HEK293 (cell line): Measurements from ENCODE around the gene AMZ2.

ENCODE experiments used
- CTCF ChIP-seq: fragments of 450-650 bp; formaldehyde crosslinking; IDR thresholded peaks from 2 replicates; pipeline ENCODE4 v1.5.1; 2016; ENCODE audit warnings: missing biosample characterization, missing genetic modification characterization
- GLI2 ChIP-seq: fragments of 450-650 bp; formaldehyde crosslinking; IDR thresholded peaks from 2 replicates; pipeline ENCODE4; 2017; ENCODE audit warnings: missing biosample characterization, missing genetic modification characterization, low read depth, borderline replicate concordance
- HIC1 ChIP-seq: fragments of 450-650 bp; formaldehyde crosslinking; IDR thresholded peaks from 2 replicates; pipeline ENCODE4 v1.5.1; 2016; ENCODE audit warnings: missing biosample characterization, missing genetic modification characterization
- KLF1 ChIP-seq: fragments of 450-650 bp; formaldehyde crosslinking; IDR thresholded peaks from 2 replicates; pipeline ENCODE4 v1.5.1; 2016; ENCODE audit warnings: missing biosample characterization, missing genetic modification characterization
- KLF17 ChIP-seq: fragments of 450-650 bp; formaldehyde crosslinking; IDR thresholded peaks from 2 replicates; pipeline ENCODE4 v1.5.1; 2016; ENCODE audit warnings: missing biosample characterization, missing genetic modification characterization
- KLF8 ChIP-seq: fragments of 450-650 bp; formaldehyde crosslinking; IDR thresholded peaks from 2 replicates; pipeline ENCODE4 v1.5.1; 2016; ENCODE audit warnings: missing biosample characterization, missing genetic modification characterization
- PBX3 ChIP-seq: sonication (generic); formaldehyde crosslinking; IDR thresholded peaks from 2 replicates; pipeline ENCODE4 v1.8.1; 2022; ENCODE audit warnings: mild to moderate bottlenecking, moderate library complexity, missing genetic modification reagents
- SETDB1 ChIP-seq: IDR thresholded peaks from one replicate; pipeline ENCODE4 v1.6.1; 2017; ENCODE audit warnings: mild to moderate bottlenecking, low read length, moderate library complexity, mixed read lengths; ENCODE audit not compliant: insufficient read length
- SP2 ChIP-seq: fragments of 450-650 bp; formaldehyde crosslinking; IDR thresholded peaks from 2 replicates; pipeline ENCODE4 v1.5.1; 2016; ENCODE audit warnings: missing biosample characterization, missing genetic modification characterization
- ZBTB26 ChIP-seq: fragments of 450-650 bp; formaldehyde crosslinking; optimal IDR thresholded peaks from 2 replicates; pipeline ENCODE3; 2016; ENCODE audit warnings: missing biosample characterization, mild to moderate bottlenecking, missing genetic modification characterization
- ZBTB6 ChIP-seq: fragments of 450-650 bp; formaldehyde crosslinking; IDR thresholded peaks from 2 replicates; pipeline ENCODE4 v1.5.1; 2017; ENCODE audit warnings: missing biosample characterization, missing genetic modification characterization
- ZBTB8A ChIP-seq: fragments of 450-650 bp; formaldehyde crosslinking; IDR thresholded peaks from 2 replicates; pipeline ENCODE4 v1.5.1; 2016; ENCODE audit warnings: missing biosample characterization, missing genetic modification characterization
- ZNF138 ChIP-seq: fragments of 450-650 bp; formaldehyde crosslinking; IDR thresholded peaks from 2 replicates; pipeline ENCODE4 v1.5.1; 2016; ENCODE audit warnings: missing biosample characterization, missing genetic modification characterization, borderline replicate concordance
- ZNF155 ChIP-seq: fragments of 450-650 bp; formaldehyde crosslinking; IDR thresholded peaks from 2 replicates; pipeline ENCODE4 v1.5.1; 2016; ENCODE audit warnings: missing biosample characterization, missing genetic modification characterization
- ZNF169 ChIP-seq: fragments of 450-650 bp; formaldehyde crosslinking; IDR thresholded peaks from 2 replicates; pipeline ENCODE4 v1.5.1; 2016; ENCODE audit warnings: missing biosample characterization, missing genetic modification characterization
- ZNF174 ChIP-seq: fragments of 450-650 bp; formaldehyde crosslinking; IDR thresholded peaks from 2 replicates; pipeline ENCODE4 v1.5.0; 2017; ENCODE audit warnings: missing biosample characterization, mild to moderate bottlenecking, missing genetic modification characterization
- ZNF184 ChIP-seq: fragments of 450-650 bp; IDR thresholded peaks from 2 replicates; pipeline ENCODE4 v1.5.1; 2018; ENCODE audit warnings: missing biosample characterization, mild to moderate bottlenecking, missing genetic modification characterization
- ZNF223 ChIP-seq: fragments of 450-650 bp; formaldehyde crosslinking; IDR thresholded peaks from 2 replicates; pipeline ENCODE4 v1.5.1; 2016; ENCODE audit warnings: missing biosample characterization, missing genetic modification characterization
- ZNF23 ChIP-seq: fragments of 450-650 bp; formaldehyde crosslinking; IDR thresholded peaks from 2 replicates; pipeline ENCODE4 v1.5.1; 2016; ENCODE audit warnings: missing biosample characterization, missing genetic modification characterization, borderline replicate concordance
- ZNF26 ChIP-seq: fragments of 450-650 bp; formaldehyde crosslinking; IDR thresholded peaks from 2 replicates; pipeline ENCODE4 v1.5.1; 2016; ENCODE audit warnings: missing biosample characterization, missing genetic modification characterization
- ZNF311 ChIP-seq: fragments of 450-650 bp; formaldehyde crosslinking; IDR thresholded peaks from 2 replicates; pipeline ENCODE4 v1.5.1; 2017; ENCODE audit warnings: missing biosample characterization, missing genetic modification characterization, borderline replicate concordance
- ZNF530 ChIP-seq: fragments of 450-650 bp; formaldehyde crosslinking; IDR thresholded peaks from 2 replicates; pipeline ENCODE4 v1.5.1; 2016; ENCODE audit warnings: low read depth, missing biosample characterization, missing genetic modification characterization
- ZNF549 ChIP-seq: fragments of 450-650 bp; IDR thresholded peaks from 2 replicates; pipeline ENCODE4 v1.5.1; 2018; ENCODE audit warnings: missing biosample characterization, missing genetic modification characterization, mild to moderate bottlenecking, inconsistent platforms, moderate library complexity
- ZNF560 ChIP-seq: fragments of 450-650 bp; formaldehyde crosslinking; IDR thresholded peaks from 2 replicates; pipeline ENCODE4 v1.5.1; 2017; ENCODE audit warnings: missing biosample characterization, missing genetic modification characterization, borderline replicate concordance
- ZNF621 ChIP-seq: fragments of 450-650 bp; formaldehyde crosslinking; IDR thresholded peaks from 2 replicates; pipeline ENCODE4 v1.5.1; 2017; ENCODE audit warnings: missing biosample characterization, missing genetic modification characterization
- ZNF660 ChIP-seq: fragments of 450-650 bp; IDR thresholded peaks from 2 replicates; pipeline ENCODE4 v1.5.1; 2018; ENCODE audit warnings: missing biosample characterization, mild to moderate bottlenecking, missing genetic modification characterization
- ZNF785 ChIP-seq: fragments of 450-650 bp; formaldehyde crosslinking; IDR thresholded peaks from 2 replicates; pipeline ENCODE4 v1.5.1; 2016; ENCODE audit warnings: missing biosample characterization, missing genetic modification characterization
- ZSCAN23 ChIP-seq: fragments of 450-650 bp; formaldehyde crosslinking; IDR thresholded peaks from 2 replicates; pipeline ENCODE4 v1.5.1; 2016; ENCODE audit warnings: missing biosample characterization, missing genetic modification characterization
- ZSCAN30 ChIP-seq: fragments of 450-650 bp; IDR thresholded peaks from 2 replicates; pipeline ENCODE4 v1.5.1; 2018; ENCODE audit warnings: missing biosample characterization, mild to moderate bottlenecking, missing genetic modification characterization, moderate library complexity
- ZXDB ChIP-seq: fragments of 450-650 bp; formaldehyde crosslinking; IDR thresholded peaks from 2 replicates; pipeline ENCODE4 v1.5.1; 2016; ENCODE audit warnings: missing biosample characterization, missing genetic modification characterization

AMZ2 gene

GRCh38 chr17:68290955-68291835 lies 43.4 kb downstream of the AMZ2 start, which contains the start of the genes ARSG and SLC16A6 (continued):
- TF ChIP-seq ZNF560 (tag by site-specific recombination): no peak
- no peak for TF ChIP-seq ZNF785 (tag by site-specific recombination)
- 0 out of 2 replicates have a peak, but pooled peaks have one; percentile 48 for TF ChIP-seq PBX3 (CRISPR knock-in tag)
- peak; percentile 20; the same call in 1 of the 2 replicates for TF ChIP-seq KLF17 (tag by site-specific recombination)
- no peak for TF ChIP-seq ZNF155
- TF ChIP-seq ZBTB8A (tag by site-specific recombination): no peak; the same call in 1 of the 2 replicates
- TF ChIP-seq KLF1 (tag by site-specific recombination): peak; percentile 53
- no peak for TF ChIP-seq ZNF169
- no peak for TF ChIP-seq SETDB1
- TF ChIP-seq ZBTB6 (tag by site-specific recombination): peak; percentile 66; the same call in 1 of the 2 replicates
- no peak for TF ChIP-seq ZNF549
- no peak for TF ChIP-seq GLI2 (tag by site-specific recombination)
- TF ChIP-seq ZNF660: 0 out of 2 replicates have a peak, but pooled peaks have one; percentile 11
- no peak for TF ChIP-seq ZNF23
- TF ChIP-seq SP2 (tag by site-specific recombination): peak; percentile 40
- peak; percentile 51; the same call in 1 of the 2 replicates for TF ChIP-seq ZSCAN30 (tag by site-specific recombination)
- no peak for TF ChIP-seq ZSCAN23 (tag by site-specific recombination)
- no peak for TF ChIP-seq HIC1 (tag by site-specific recombination)
- TF ChIP-seq ZNF184 (tag by site-specific recombination): no peak
- TF ChIP-seq CTCF (tag by site-specific recombination): no peak
- no peak for TF ChIP-seq ZNF223
- TF ChIP-seq ZNF174 (tag by site-specific recombination): no peak
- TF ChIP-seq ZNF138 (tag by site-specific recombination): no peak
- no peak for TF ChIP-seq ZNF26 (tag by site-specific recombination)
- TF ChIP-seq ZNF311: no peak
- peak; percentile 54 for TF ChIP-seq KLF8 (tag by site-specific recombination)
- no peak for TF ChIP-seq ZNF621 (tag by site-specific recombination)
- TF ChIP-seq ZXDB (tag by site-specific recombination): no peak
- TF ChIP-seq ZBTB26: peak; percentile 73
- TF ChIP-seq ZNF530 (tag by site-specific recombination): no peak
